Skin of body (tissue), 2 donors: ENCODE data around the gene RAET1L. TPM values are rescaled to one million over a fixed set of nuclear protein-coding genes. Genes with fewer than 3 reads are reported as not detected.
"Not testable (repeated sequence)": the region's sequence is repeated elsewhere in the genome, so short reads cannot be mapped to it uniquely, and the experiment has no call there.

Experiments used
- DNase-seq: peaks from one replicate; lab custom pipeline; 2025; lab: John Stamatoyannopoulos, UW
- total RNA-seq: library from RNA; depleted of rRNA; stranded (reverse); fragments of >200 nt; gene quantifications from one replicate; pipeline ENCODE4 v1.2.3, GENCODE V29; 2014

RAET1L gene
- total RNA-seq, 1 donor from 2014 or later, result 2.8 TPM

DNA sequence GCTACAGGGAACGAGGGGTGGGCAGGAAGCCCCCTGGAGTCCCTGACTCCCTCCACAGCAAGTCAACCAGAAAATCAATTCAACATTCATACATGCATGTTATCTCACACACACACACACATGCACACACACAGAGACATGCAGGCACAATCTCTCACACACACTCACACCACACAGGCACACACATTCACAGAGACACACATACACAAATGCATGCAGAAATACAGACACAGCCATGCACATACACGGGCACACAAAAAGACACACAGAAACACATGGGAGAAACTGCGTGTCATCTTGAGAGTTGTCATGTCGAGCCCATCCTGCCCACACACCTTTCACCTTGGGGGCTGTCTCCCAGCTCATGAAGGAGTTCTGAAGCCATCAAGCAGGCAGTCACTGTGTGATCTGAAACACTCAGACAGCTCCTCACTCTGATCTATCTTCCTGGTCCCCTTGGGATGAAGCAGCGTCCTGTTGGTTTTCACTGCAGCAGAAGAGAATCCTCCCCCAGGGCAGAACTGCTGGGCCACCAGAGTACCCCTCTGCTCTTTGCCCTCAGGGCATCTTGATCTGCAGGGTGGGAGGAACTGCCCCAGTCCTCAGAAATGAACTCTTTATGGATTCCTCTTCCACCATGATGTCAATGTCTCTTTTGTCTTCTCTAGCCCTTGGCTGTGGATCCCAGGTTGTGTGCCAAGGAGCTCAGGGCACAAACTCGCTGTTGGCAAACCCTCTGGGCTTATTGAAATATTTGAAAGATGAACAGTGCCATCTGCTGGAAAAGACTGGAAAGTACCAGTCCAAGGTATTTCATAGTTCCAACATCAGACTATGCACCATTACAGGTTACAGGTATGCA, 8.8 kb downstream of the RAET1L start:
- DNase-seq, result no peak

DNA sequence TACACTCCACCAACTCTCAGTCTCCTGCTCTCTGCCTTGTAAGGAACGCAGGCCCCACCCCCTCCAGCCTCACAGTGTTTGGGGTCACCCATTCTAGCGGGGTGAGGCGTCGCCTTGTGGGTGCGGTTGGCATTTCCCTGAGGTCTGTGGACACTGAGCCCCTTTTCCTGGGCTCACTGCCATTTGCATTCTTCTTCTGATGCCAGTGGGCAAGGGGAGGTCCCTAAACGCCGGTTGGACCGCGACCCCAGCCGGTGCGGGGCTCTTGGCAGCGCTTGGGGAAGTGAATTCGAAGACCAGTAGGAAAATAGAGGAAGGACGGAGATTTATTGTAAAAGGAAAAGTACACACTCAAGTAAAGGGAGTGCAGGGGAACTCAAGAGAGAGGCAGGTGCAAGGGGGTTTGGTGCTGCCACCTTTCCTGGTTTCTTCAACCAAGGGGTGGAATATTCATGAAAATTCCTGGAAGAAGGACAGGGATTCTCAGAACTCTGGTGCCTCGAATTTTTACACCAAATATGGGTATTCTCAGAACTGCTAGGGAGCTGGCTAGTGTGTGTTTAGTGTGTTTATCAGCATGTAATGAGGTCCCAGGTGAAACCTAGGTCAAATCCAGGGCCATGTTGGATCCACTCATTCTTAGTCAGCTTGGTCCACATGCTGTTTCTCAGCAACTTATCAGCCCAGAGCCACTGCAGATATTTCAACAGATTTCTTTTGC, 9.9 kb downstream of the RAET1L start:
- DNase-seq, result not testable (repeated sequence)

DNA sequence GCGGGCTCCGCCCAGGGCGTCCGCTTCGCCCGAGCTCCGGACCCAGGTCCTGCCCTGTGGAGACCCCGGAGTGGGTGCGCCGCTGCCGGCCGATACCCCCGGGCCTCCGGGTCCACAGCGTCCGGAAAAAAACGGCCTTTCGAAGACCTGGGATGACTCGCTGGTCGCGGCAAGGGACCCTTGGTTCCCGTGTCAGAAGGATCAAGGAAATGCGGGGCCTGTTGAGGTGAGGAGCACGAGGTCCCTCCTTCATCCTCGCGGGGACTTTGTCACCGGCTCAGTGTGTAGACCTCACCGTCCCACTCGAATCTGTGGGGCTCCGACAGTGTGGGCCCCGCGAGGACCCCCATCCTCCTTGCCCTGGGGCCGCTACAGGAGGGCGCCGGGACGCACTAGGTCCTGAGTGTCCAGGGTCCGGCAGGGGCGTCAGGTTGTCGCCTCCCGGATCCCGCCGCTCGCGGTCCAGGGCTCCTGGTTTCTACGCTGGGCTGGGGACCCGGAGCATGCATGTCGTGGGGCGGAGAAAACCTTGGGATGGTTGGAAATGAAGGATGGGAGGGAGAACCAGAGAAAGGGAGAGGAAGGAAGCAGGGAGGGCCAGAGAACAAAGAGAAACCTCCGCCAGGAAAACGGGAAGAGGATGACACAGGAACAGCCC, 10.6 kb downstream of the RAET1L start:
- not testable (repeated sequence) for DNase-seq

DNA sequence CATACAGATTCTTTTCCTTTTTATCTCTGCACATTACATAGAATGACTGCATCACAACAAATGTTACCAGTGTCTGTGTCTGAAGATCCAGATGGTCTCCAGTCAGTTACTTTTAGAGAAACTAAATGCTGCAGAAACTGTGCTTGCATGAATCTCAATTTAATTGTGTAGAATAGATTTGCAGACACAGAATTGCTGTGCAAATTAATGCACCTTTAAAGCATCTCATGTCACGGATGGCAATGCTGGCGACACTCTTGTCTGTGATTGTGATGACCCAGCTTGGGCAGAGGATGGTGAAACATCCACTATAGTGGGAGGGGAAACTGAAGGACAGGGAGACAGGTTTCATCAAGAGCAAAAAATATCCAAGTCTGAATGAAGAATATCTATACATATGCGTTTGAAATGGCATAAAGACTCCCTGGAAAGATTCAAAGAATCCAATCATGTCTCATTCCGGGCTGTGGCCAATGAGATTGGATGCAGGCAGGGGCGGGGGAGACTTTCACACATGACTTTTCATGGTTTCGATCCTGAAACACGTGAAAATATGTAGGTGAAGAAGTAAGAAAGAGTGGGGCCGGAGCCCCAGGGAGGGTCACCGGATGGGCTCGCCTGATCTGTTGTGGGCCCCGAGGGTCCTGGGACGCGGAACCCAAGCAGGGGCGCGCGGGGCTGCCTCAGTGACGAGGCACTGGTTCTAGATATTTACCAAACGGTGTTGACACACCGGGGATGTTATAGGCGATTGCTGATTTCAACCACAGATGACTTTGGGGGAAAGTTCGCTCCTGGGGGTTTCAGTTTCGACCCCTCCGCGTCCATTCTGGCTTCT, 11.3 kb downstream of the RAET1L start:
- not testable (repeated sequence) for DNase-seq

DNA sequence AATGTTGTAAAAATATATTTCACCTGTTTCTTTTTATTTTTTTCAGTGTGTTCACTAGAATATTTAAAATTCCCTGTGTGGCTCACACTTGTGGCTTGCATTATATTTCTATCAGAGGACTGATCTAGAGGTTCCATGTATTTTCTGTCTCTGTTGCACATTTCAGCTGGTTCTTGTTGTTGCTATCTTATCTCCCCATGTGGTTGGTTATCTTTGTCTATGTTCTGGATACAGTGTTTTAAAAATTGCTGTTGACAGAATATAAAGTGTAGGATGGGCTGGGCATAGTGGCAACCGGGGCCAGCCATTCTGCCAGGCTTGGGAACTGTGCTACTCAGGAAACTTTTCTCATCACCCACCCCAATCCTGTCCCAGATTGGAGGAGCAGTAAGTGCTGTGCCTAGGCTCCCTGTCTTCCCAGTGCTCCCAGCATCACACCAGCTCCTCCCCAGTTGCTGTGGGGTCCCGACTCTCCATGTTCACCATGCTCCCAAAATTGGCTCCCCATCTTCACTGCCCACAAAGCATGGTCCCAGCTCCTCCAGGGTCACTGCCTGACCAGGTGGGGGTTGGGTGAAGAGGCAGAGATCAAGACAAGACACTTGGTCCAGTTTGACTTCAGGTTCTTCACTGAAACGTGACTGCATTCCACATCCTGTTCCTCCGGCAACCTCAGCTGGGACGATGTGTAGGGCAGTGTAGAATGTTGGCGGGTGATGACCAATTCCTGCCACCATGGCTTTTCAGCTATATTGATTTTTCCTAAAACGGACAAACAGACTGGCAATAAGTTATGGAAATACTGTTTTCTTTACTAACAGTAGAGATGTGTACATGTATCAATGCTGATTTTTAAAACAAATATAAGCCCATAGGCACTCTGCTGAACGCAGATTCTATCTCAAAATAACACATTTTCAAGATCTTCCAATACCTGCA, 12.2 kb downstream of the RAET1L start:
- DNase-seq, result not testable (repeated sequence)

DNA sequence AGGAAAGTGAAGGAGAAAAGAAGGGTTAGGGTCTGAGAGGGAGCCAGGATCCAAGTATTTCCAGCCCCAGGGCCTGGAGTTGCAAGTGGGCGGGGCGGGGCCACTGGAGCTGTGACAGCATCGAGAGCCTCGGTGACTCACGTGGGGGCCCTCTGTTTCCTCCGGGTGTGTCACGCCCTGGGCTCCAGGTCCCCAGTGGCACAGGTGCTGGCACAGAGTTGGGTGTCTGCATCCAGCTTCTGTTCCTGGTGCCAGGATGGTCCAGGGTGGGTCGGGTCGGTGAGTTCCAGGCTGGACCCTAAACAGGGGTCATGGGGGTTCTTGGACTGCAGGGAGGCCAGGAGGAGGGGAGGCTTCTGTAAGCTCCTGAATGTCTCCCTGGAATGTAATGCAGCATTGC, 16.7 kb downstream of the RAET1L start:
- no peak for DNase-seq

DNA sequence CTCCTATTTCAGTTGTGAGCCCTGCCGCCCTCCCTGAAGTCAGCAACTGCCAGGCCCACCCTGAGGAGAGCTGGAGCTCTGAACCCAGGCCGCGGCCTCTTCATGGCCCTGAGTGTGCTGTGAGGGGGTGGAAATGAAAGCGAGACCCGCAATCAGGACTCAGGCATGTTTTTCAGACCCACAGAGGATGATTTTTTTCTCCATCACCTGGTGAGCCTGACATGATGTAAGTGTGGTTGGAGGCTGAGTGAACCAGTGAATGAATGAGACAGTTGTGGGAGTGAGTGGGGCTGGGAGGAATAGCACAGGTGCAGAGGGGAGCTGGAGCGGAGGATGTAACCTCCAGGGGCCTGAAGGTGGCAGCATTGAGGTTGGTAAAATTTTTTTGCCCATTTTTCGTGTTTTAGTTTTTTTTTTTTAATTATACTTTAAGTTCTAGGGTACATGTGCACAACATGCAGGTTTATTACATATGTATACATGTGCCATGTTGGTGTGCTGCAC, 18.3 kb downstream of the RAET1L start:
- DNase-seq, result no peak

DNA sequence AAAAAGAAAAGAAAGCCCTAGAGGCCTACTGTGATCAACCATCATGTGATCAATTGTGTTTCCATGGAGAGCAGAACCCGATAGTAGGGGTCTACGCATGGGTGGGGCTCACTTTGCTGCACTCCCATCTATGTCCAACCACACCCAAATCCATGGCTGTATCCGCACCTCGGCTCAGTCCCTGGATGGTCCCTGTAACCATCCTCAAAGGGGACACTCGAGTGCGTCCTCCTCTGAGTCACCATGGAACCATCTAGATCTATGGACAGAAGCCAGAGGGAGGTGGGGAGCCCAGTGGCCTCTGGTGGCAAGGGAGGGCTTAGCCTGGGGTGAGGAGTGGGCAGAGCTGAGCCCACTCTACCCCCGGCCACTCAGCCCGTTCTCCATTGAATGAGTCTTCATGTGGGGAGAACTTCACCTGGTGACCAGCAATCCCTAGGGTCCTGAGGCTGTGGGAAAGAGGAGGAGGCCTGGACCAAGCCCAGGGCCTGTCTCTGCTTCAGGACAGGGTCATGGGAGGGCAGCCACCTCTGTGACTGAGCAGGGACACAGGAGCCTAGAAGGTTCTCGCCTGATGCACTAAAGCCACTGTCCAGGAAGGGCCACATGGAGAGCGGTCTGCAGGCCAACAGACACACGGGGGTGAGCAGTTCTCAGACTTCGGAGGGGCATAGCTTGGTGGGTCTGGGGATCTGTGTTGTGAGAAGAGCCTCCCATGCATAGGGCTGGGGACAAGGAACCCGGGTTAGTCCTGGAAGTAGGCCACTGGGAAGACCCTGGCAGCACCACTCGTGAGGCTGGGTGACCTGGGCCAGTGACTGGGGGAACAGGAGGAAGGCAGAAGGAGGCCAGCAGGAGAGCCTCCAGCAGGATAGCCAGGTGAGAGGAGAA, 19.3 kb downstream of the RAET1L start:
- DNase-seq, result no peak

DNA sequence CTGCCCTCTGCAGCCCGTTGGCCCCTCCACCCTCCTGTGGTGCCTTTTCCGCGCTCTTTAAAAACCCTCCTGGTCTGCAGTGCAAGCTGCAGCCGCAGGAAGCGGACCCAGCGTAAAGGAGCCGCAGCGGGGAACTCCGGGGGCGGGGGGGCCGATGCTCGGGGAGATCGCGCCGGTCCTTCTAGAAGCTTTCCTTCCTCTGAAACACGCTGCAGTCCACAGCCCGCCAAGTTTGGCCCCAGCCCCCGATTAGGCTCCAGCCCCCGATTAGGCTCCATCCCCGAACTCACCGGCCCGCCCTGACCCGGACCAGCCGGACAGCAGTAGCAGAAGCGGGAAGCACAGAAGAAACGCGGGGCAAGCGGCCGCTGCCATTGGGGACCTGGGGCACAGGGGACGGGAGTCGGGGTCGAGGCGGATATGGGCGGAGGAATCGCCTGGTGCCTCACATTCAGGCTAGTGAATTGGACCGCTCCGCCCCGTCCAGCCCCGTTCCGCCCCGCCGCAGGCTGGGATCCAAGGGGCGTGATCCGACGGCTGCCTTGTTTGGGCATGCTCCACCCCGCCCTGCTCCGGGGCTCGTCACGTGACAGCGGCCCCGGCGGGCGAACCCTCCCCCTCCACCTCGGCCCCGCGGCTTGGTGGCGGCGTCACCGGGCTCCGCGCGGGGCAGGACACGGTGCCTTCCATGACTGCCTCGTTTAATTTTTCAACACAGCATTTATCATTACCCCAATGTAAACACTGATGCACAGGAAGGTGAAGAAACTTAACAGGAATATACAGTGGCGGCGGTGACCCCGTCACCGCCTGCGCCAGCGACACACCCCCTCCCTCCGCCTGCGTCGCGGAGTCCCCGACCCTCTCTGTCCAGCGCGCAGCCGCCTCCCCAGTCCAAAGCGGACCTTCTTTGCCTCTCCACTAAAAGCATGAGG, 20.3 kb downstream of the RAET1L start:
- DNase-seq, result peak; percentile 85

DNA sequence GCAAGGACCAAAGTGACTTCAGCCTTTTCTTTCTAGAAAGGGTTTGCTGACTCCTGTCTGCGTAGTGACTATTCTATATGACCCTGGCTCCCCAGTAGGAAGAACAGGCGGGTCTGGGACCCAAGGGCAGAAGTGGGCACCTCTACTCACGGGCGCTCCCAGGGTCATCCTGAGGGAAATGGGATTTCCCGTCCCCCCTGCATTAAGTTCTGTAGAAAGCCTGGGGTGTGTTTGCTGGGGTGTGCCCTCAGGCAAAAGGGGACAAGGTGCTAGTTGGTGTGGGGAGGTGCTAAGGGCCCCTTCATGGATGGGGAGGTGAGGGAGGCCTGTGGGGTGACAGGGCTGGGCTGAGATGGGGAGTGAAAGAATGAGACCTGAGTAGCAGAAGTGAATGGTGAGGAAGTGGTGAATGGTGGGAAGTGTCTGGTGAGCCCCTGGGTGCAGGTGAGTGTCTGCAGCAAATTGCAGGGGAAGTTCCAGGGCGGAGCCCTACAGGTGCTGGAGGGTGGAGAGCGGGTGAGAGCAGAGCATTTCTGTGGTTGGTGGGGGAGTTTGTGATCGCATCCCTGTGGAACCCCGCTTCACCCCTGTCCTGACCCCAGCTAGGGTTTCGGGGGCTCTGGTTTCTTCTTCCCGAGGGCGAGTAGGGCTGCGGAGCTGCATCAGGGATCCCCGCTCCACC, 21.1 kb downstream of the RAET1L start:
- no peak for DNase-seq

DNA sequence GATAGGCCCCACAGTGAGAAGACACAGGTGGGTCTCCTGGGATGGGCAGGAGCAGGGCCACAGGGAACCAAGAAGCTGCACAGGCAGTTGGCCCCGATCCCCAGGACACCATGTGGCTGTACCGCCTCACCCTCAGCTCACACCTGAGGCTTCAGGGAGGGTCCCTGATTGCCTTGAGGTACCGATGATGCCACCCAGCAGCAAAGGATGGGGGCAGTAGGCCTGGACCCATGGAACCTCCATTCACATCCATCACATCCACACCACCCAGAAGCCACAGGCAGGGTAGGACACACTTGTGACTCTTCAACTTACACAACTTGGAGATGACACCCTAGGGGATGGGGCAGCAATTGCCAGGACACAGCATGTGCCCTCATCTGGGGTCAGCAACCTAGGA, 21.7 kb downstream of the RAET1L start:
- DNase-seq, result not testable (repeated sequence)

DNA sequence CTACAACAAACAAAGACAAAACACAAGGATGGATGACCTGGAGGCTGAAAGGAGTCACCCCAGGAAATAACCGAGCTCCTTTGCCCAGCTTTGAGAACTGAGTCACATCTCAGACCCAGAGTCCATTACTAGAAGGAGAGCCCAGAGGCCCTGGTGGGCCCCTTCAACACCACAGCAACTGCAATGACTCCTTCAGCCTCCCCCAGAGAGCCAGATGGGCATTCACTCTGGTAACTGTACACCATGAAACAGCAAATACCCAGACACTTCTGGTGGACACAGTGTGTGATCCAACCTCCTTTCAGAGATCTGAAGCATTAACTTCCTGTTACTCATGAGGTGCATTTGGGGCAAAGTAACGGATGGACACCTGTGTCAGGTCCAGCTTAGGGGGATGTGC, 22.6 kb downstream of the RAET1L start:
- no peak for DNase-seq

DNA sequence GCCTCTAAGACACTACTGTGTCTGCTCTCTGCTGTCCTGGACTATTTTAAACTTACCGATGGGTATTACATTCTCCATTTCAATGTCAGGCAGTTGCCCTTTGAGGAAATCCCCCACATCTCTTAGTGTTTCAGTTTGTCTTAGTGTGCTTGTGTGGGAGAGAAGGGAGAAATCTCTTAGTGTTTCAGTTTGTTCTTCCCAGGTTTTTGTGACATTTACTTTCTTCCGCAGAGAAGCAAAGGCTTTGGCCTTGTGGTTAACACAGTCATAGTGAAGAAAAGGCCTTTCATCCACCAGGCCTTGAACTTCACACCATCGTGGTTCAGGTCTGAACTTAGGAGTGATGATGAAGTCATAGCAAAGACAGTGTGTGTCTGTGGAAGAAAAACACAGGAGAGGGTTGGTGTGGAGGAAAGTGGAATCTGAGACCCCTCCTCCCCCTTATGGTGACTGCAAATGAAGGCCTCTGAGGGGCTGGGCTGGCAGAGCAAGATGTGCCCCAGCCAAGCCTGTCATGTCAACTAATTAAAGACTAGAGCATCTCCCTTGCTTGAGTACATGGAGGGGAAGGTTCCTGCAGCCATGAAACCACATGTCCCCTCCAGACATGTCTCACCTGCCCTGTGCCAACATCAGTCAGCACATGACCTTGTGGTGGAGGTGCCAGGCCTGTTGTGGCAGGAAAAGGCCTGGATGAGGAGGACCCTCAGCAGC, 23.9 kb downstream of the RAET1L start:
- no peak for DNase-seq

DNA sequence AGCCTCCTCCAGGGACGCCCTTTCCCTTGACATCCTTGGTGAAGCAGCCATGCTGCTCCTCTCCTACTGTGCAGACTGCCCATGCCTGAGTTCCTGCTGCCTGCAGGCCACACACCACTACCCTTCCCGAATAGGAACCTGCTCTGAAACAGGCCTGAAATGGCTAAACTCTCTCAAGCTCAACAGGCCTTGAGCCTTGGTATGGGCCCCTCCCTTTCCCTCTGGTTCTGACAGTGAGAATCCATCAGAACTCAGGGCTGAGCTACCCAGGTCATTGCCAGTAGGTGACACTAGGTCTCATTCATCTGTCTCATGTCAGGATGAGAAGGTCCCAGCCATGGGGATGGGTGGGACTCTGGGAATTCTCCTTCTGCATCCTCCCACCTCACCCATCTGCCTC, 25.7 kb downstream of the RAET1L start:
- no peak for DNase-seq

DNA sequence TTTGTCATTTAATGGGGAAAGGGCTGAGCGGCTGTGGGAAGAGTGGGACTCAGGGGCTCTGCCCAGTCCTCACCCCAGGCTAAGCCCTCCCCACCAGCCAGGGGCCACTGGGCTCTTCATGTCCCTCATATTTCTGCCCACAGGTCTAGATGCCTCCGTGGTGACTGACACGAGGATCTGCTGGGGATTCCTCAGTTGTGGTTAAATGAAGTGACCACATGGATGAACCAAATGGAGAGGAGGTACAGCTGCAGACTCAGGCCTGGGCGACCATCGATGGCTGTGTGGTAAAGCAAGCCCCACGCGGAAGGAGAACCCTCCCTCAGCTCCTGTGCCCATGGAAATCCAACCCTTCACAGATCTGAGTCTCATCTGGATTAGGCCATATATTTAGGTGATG, 29.4 kb downstream of the RAET1L start:
- no peak for DNase-seq

DNA sequence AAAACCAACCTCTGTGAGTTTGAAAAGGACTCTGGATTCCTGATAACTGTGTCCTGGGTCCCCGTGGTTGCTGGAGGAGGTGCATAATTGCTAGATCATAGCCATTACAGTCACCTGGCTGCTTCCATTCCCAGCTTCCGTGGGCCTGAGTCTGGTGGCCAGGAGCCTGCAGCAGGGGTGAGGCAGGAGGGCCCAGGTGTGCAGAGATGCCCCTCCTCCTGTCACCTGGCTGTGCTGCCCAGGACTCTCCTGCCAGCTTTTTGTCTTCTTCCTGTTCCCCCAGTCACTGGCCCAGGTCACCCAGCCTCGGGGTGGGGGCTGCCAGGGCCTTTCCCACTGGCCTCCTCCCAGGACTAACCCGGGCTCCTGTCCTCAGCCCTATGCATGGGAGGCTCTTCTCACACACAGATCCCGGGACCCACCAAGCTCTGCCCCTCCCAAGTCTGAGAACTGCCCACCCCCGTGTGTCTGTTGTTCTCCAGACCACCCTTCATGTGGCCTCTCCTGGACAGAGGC, 30.0 kb downstream of the RAET1L start:
- no peak for DNase-seq
